Effector CD4-positive, alpha-beta T cell (primary cell): Measurements from ENCODE around the gene SCAMP4.
"Not testable (repeated sequence)": the region's sequence is repeated elsewhere in the genome, so short reads cannot be mapped to it uniquely, and the experiment has no call there.

Experiments used
- DNase-seq: peaks from one replicate; pipeline ENCODE4 v3.0.0-alpha.2; 2020

Gene SCAMP4

GRCh38 chr19:1883784-1884183 is 21.4 kb upstream of the SCAMP4 start:
- DNase-seq, result no peak

- DNase-seq, result no peak
Observed at GRCh38 chr19:1884291-1884718, 20.9 kb upstream of the SCAMP4 start.

GRCh38 chr19:1884719-1885334 is 20.4 kb upstream of the SCAMP4 start:
- no peak for DNase-seq

- DNase-seq, result peak; percentile 91
Observed at GRCh38 chr19:1885398-1886119, 19.6 kb upstream of the SCAMP4 start, which contains the start of gene ABHD17A. Gene ABHD17A, minus strand, starts transcription at chr19:1885496. Its CDS starts 3,930 bp downstream, at chr19:1881566.

- not testable (repeated sequence) for DNase-seq
Observed at GRCh38 chr19:1886360-1886759, 18.8 kb upstream of the SCAMP4 start.

GRCh38 chr19:1888385-1888784 is 16.8 kb upstream of the SCAMP4 start:
- DNase-seq, result no peak

- no peak for DNase-seq
Observed at GRCh38 chr19:1889907-1890306, 15.3 kb upstream of the SCAMP4 start.

GRCh38 chr19:1893791-1894190 is 11.4 kb upstream of the SCAMP4 start:
- no peak for DNase-seq

GRCh38 chr19:1896508-1896907 is 8.7 kb upstream of the SCAMP4 start:
- no peak for DNase-seq

- no peak for DNase-seq
Observed at GRCh38 chr19:1901940-1902404, 3.2 kb upstream of the SCAMP4 start.

- no peak for DNase-seq
Observed at GRCh38 chr19:1902923-1903322, 2.3 kb upstream of the SCAMP4 start.

- DNase-seq, result no peak
Observed at GRCh38 chr19:1904860-1905109, 414 bp upstream of the SCAMP4 start.

GRCh38 chr19:1905863-1906375 is 720 bp downstream of the SCAMP4 start:
- DNase-seq, result no peak

GRCh38 chr19:1906985-1907562 is 1.9 kb downstream of the SCAMP4 start:
- DNase-seq, result no peak

GRCh38 chr19:1907563-1908363 is 2.6 kb downstream of the SCAMP4 start:
- no peak for DNase-seq

GRCh38 chr19:1908364-1908678 is 3.1 kb downstream of the SCAMP4 start:
- no peak for DNase-seq

GRCh38 chr19:1909761-1910080 is 4.5 kb downstream of the SCAMP4 start:
- no peak for DNase-seq

GRCh38 chr19:1910177-1910576 is 5.0 kb downstream of the SCAMP4 start:
- DNase-seq, result no peak

- no peak for DNase-seq
Observed at GRCh38 chr19:1911098-1911497, 5.9 kb downstream of the SCAMP4 start.

- DNase-seq, result no peak
Observed at GRCh38 chr19:1911995-1912394, 6.8 kb downstream of the SCAMP4 start.

GRCh38 chr19:1912760-1913505 is 7.7 kb downstream of the SCAMP4 start:
- DNase-seq, result no peak

- DNase-seq, result no peak
Observed at GRCh38 chr19:1913781-1914577, 8.8 kb downstream of the SCAMP4 start.
